ENCODE measurements around the gene TSEN15. TPM values are rescaled to one million over a fixed set of nuclear protein-coding genes. Genes with fewer than 3 reads are reported as not detected.

Gene TSEN15
- total and polyA plus RNA-seq, 10 of the 15 experiments (the other 5 are each of a cell fraction or from before 2014, with no cell fraction given): 21.1 to 136 (median 70.2) TPM

GRCh38 chr1:184016169-184016568 lies 35.4 kb upstream of the TSEN15 start:
- FAIRE-seq: no peak
- CTCF ChIA-PET: no interaction called here

GRCh38 chr1:184017306-184017705 lies 34.2 kb upstream of the TSEN15 start:
- H4K20me1 ChIP-seq (ENCODE audit: control insufficient read depth, insufficient read depth): no peaks in the 10 kb centered on the region
- DNase-seq (ENCODE audit: low read depth, low spot score) (no peak), ATAC-seq (no peak), FAIRE-seq (no peak)
- intact Hi-C loops (cut with micrococcal nuclease; ENCODE audit: unreplicated experiment): no loop called here
- ChIA-PET SMC1A (ENCODE audit: uncharacterized antibody, unreplicated experiment) (interaction anchor here (1.1 kb wide), 1 partner anchor 11 kb away, joined by 4 read pairs; no protein-coding TSS in a partner anchor), POLR2A (no interaction called here), CTCF (no interaction called here), RAD21 (ENCODE audit: unreplicated experiment) (interaction anchor here (1.0 kb wide), 1 partner anchor 80 kb away, joined by 3 read pairs; no protein-coding TSS in a partner anchor)
- no peaks in the 10 kb centered on the region for H3K79me2 ChIP-seq (ENCODE audit: control insufficient read depth, insufficient read depth, low read length)
- H3K27me3 ChIP-seq (replicated peaks in 1 of 2; ENCODE audit: control insufficient read depth in 2 of 2, insufficient read depth in 2 of 2, low read length in 1 of 2): peaks cover 0 to 14% of the 10 kb centered on the region in 2 experiments; a peak in 2 of 4 replicates
- no peak for TF ChIP-seq HDGF (IDR thresholded peaks at IDR 0.05)
- no peak for TF ChIP-seq SREBF1 (IDR thresholded peaks at IDR 0.05; ENCODE audit: low read length)
- no peak for TF ChIP-seq IRF4 (IDR thresholded peaks at IDR 0.05; ENCODE audit: low read depth, low read length)
- no peaks in the 10 kb centered on the region for H3K4me1 ChIP-seq (ENCODE audit: control insufficient read depth, insufficient read depth, low read length)
- H3K36me3 ChIP-seq (ENCODE audit: control insufficient read depth in 2 of 2, insufficient read depth in 2 of 2, low read length in 1 of 2): no peaks in the 10 kb centered on the region
- H3K27ac ChIP-seq (ENCODE audit: control insufficient read depth, insufficient read depth): no peak overlapping the region
- in situ Hi-C loops (cut with MboI): no loop called here
- H3K9me3 ChIP-seq (replicated peaks; ENCODE audit: control insufficient read depth, insufficient read depth, low read length): no peaks in the 10 kb centered on the region
- 44% methylated on average over 7 of the region's 7 CpGs for WGBS (ENCODE audit: insufficient coverage, insufficient replicate concordance, low lambda C conversion rate, missing lambda C conversion rate)
- no peak overlapping the region for H2AFZ ChIP-seq (ENCODE audit: control insufficient read depth, low read depth, low read length)
- no TSS peak for BruUV-seq (replicated peaks)
- no peak overlapping the region for H3K4me2 ChIP-seq (ENCODE audit: control insufficient read depth, insufficient read depth)
- H3K9ac ChIP-seq (ENCODE audit: control insufficient read depth, insufficient read depth, low read length): no peak overlapping the region
- H3K4me3 ChIP-seq: no peak overlapping the region

More at GRCh38 chr1:184016169-184016568, 35.4 kb upstream of the TSEN15 start:
- TF ChIP-seq CREB1 (IDR thresholded peaks at IDR 0.05; ENCODE audit: low read depth) (no peak), RFX5 (IDR thresholded peaks at IDR 0.05; ENCODE audit: low read depth, low read length) (no peak), BCL11A (IDR thresholded peaks at IDR 0.05; ENCODE audit: low read depth, low read length) (no peak)
- BruUV-seq (replicated peaks): no TSS peak
- H4K20me1 ChIP-seq (ENCODE audit: control insufficient read depth, insufficient read depth): no peaks in the 10 kb centered on the region
- 0% methylated on average over 2 of the region's 2 CpGs for WGBS (ENCODE audit: insufficient coverage, insufficient replicate concordance, low lambda C conversion rate, missing lambda C conversion rate)
- POLR2A ChIA-PET: interaction anchor here (0.6 kb wide), 1 partner anchor 318 kb away, joined by 4 read pairs; no protein-coding TSS in a partner anchor
- no peak overlapping the region for H2AFZ ChIP-seq (ENCODE audit: control insufficient read depth, low read depth, low read length)
- ATAC-seq (no peak), DNase-seq (ENCODE audit: low read depth, low spot score) (no peak)
- RAD21 ChIA-PET (ENCODE audit: unreplicated experiment): no interaction called here
- no peaks in the 10 kb centered on the region for H3K36me3 ChIP-seq (ENCODE audit: control insufficient read depth in 2 of 2, insufficient read depth in 2 of 2, low read length in 1 of 2)
- H3K4me2 ChIP-seq (ENCODE audit: control insufficient read depth, insufficient read depth): no peak overlapping the region
- intact Hi-C loops (cut with micrococcal nuclease; ENCODE audit: unreplicated experiment): no loop called here
- no peaks in the 10 kb centered on the region for H3K4me1 ChIP-seq (ENCODE audit: control insufficient read depth, insufficient read depth, low read length)
- no peaks in the 10 kb centered on the region for H3K9me3 ChIP-seq (replicated peaks; ENCODE audit: control insufficient read depth, insufficient read depth, low read length)
- no peak overlapping the region for H3K9ac ChIP-seq (ENCODE audit: control insufficient read depth, insufficient read depth, low read length)
- peaks cover 0 to 14% of the 10 kb centered on the region in 2 experiments; a peak in 2 of 4 replicates for H3K27me3 ChIP-seq (replicated peaks in 1 of 2; ENCODE audit: control insufficient read depth in 2 of 2, insufficient read depth in 2 of 2, low read length in 1 of 2)
- H3K27ac ChIP-seq (ENCODE audit: control insufficient read depth, insufficient read depth): no peak overlapping the region
- no peaks in the 10 kb centered on the region for H3K79me2 ChIP-seq (ENCODE audit: control insufficient read depth, insufficient read depth, low read length)
- SMC1A ChIA-PET (ENCODE audit: uncharacterized antibody, unreplicated experiment): interaction anchor here (1.1 kb wide), 1 partner anchor 15 kb away, joined by 3 read pairs; no protein-coding TSS in a partner anchor
- H3K4me3 ChIP-seq: no peak overlapping the region
- in situ Hi-C loops (cut with MboI): no loop called here
